GM10248 (cell line): ENCODE measurements around the gene NDC80.

Experiments
- CTCF ChIA-PET: fragments of 300-600 bp; sonication (Branson Sonifier 250); formaldehyde crosslinking; extraction: SDS; loops from one replicate; lab custom pipeline; 2021; ENCODE audit warnings: antibody characterized with exemption; lab: Yijun Ruan, JAX
- POLR2A ChIA-PET: fragments of 350-650 bp; sonication (Branson Sonifier 250); formaldehyde crosslinking; extraction: SDS; loops from one replicate; lab custom pipeline; 2020; ENCODE audit warnings: antibody characterized with exemption; lab: Yijun Ruan, JAX
- DNase-seq: peaks from one replicate; pipeline ENCODE4 v3.0.0; 2012; ENCODE audit errors: extremely low spot score
- TF ChIP-seq, protein P1 (sequence below): IDR thresholded peaks from 2 replicates; pipeline ENCODE4 v1.5.1; 2012; ENCODE audit warnings: mild to moderate bottlenecking, low read depth; ENCODE audit errors: extremely low read depth, missing control alignments, control extremely low read depth

The NDC80 gene

DNA sequence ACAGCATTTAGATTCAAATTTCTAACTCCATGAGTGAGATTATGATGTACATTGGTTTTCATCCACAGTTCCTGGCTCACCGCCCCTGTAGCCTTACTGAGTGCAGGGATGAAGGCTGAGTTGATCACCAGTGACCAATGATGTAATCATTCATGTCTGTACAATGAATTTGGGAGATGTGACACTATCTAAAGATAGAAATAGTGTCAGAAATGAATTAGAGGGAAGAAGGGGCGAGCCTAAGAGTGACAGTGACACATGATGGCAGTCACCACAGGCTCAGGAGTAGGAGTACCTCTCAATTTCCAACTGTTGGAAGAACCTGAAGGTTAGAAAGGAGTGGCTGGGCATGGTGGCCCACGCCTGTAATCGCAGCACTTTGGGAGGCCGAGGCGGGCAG lies 3.2 kb upstream of the NDC80 start:
- no peak for DNase-seq
- POLR2A ChIA-PET: no interaction called here
- CTCF ChIA-PET: interaction anchor here (1.0 kb wide), 1 partner anchor 26 kb away, joined by 3 read pairs; no protein-coding TSS in a partner anchor
- TF ChIP-seq, protein P1, sequence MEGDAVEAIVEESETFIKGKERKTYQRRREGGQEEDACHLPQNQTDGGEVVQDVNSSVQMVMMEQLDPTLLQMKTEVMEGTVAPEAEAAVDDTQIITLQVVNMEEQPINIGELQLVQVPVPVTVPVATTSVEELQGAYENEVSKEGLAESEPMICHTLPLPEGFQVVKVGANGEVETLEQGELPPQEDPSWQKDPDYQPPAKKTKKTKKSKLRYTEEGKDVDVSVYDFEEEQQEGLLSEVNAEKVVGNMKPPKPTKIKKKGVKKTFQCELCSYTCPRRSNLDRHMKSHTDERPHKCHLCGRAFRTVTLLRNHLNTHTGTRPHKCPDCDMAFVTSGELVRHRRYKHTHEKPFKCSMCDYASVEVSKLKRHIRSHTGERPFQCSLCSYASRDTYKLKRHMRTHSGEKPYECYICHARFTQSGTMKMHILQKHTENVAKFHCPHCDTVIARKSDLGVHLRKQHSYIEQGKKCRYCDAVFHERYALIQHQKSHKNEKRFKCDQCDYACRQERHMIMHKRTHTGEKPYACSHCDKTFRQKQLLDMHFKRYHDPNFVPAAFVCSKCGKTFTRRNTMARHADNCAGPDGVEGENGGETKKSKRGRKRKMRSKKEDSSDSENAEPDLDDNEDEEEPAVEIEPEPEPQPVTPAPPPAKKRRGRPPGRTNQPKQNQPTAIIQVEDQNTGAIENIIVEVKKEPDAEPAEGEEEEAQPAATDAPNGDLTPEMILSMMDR: no peak

DNA sequence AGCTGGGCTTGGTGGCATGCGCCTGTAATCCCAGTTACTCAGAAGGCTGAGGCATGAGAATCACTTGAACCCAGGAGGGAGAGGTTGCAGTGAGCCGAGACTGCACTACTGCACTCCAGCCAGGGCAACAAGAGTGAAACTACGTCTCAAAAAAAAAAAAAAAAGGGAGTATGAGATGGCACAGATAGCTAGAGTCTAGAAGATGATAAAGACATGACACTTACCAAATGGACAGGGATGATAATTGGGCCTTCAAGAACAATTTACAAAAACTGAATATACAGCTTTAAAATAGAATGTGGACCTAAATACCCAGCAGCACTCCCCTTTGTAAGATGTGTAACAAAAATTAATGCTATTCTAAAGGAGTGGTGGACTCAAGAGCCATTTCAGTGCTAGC lies 2.8 kb upstream of the NDC80 start:
- CTCF ChIA-PET: interaction anchor here (1.0 kb wide), 1 partner anchor 27 kb away, joined by 3 read pairs; no protein-coding TSS in a partner anchor
- POLR2A ChIA-PET: no interaction called here
- DNase-seq: no peak
- TF ChIP-seq, protein P1: no peak

DNA sequence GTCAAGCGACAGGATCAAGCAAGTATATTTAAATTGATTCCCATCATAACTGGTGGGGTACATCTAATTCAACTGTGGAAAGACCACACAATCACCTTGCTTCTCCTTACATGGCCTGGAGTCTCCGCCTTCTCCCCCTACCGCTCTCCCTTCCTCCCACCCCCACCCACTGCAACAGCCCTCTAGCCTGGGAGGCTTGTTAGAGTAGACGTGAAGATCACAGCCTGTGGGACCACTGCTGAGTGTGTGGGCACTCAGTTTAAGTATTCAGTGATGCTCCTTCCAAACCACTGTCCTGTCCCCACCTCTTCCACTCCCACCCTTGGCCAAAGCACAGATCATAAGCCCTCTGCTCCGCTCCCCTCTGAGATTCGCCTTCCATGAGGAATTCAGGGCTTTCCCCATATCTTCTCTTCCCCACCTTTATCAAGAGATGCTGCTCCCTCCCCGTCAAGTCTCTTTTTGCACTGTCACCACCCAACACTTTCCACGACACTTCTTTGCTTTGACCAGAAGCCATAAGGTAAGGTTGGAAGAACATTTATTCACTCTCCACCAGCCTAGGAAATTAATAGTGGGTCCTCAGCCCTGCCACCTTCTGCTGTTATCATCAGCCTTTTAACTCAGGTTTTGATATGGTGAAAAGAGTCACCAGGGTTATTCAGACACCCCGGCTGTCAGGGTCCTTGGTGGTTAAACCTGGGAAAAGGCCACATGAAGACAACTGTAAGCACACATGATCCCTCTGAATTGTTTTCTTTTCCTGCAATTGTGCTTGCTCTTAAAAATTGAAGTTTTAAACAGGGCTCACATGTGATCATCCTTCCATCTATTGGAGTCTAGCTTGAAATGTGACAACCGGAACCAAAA lies 1.8 kb upstream of the NDC80 start:
- no peak for DNase-seq
- POLR2A ChIA-PET: no interaction called here
- TF ChIP-seq, protein P1: no peak
- CTCF ChIA-PET: interaction anchor here (0.7 to 1.6 kb wide), 5 partner anchors 13 to 35 kb away, joined by 3 to 6 read pairs (median 3); no protein-coding TSS in a partner anchor

DNA sequence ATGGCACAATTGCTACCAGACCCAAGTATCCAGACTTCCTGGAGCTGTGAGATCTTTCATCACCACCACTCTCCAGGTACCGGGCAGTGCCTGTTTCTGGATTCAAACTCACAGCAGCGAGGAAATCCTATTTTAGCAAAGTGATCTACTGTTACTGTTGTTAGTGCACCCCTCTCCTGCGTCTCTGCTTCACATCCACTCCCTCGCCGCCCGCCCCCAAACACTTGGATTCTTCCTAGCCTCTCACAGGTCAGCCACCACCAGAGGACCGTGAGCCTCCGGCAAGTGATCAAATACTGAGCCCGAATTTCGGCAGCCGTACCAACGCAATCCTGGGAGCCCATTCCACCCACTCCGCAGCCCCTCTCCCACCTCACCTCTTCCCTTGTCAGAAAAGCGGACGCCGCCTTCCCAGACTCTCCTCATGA lies 571 bp upstream of the NDC80 start:
- peak; percentile 72 for DNase-seq
- ChIA-PET POLR2A (no interaction called here), CTCF (interaction anchor here (0.7 to 1.6 kb wide), 4 partner anchors 15 to 37 kb away, joined by 3 to 6 read pairs (median 4); no protein-coding TSS in a partner anchor)
- TF ChIP-seq, protein P1: no peak

DNA sequence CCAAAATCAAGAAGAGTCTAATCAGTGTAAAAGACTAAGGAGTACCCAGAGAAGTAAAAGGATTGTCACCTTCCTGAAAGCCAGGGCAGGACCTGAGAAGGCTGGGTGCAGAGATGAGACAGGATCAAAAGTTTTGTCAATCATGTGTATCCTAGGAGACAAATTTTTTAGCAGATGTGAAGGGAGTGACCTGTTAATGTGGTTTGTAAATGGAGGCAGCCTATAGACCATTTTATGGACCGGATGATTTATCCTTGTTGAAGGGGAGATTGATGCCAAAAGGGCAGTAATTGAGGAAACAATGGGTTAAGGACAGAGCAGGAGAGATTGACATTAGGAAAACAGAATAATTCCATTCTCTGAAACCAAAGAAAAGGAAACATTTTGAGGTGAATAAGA lies 813 bp downstream of the NDC80 start:
- TF ChIP-seq, protein P1: no peak
- POLR2A ChIA-PET: no interaction called here
- DNase-seq: no peak
- CTCF ChIA-PET: interaction anchor here (3.0 kb wide), 1 partner anchor 17 kb away, joined by 13 read pairs; no protein-coding TSS in a partner anchor

DNA sequence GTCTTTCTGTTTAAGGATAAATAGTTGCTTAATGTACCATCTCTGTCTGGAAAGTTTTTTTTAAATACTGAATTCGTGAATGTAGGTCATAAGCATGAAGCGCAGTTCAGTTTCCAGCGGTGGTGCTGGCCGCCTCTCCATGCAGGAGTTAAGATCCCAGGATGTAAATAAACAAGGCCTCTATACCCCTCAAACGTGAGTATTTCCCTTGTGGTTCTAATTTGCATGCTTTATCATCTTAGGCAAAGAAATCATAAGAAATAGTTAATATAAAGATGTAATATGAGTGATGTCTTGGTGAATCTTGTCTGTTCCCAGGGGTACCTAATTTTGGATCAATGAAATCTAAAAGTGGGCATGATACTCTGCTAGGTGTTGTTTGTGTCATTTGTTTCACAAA lies 1.5 kb downstream of the NDC80 start:
- TF ChIP-seq, protein P1: no peak
- DNase-seq: no peak
- POLR2A ChIA-PET: no interaction called here
- CTCF ChIA-PET: interaction anchor here (1.3 to 3.0 kb wide), 2 partner anchors 16 to 36 kb away, joined by 3 to 13 read pairs; no protein-coding TSS in a partner anchor
